ENCODE data around the gene TTLL10.
"Not testable (repeated sequence)": the region's sequence is repeated elsewhere in the genome, so short reads cannot be mapped to it uniquely, and the experiment has no call there.

The TTLL10 gene

GRCh38 chr1:1173061-1173792 lies 453 bp upstream of the TTLL10 start:
- no peak for DNase-seq (ENCODE audit: low read depth)

- no peak for DNase-seq (ENCODE audit: low read depth)
These were observed 1.8 kb downstream of the TTLL10 start for GRCh38 chr1:1175221-1176062.

- DNase-seq (ENCODE audit: low read depth) = not testable (repeated sequence)
These were observed 2.5 kb downstream of the TTLL10 start for GRCh38 chr1:1176063-1176761.

GRCh38 chr1:1176931-1177330 lies 3.3 kb downstream of the TTLL10 start:
- no peak for DNase-seq (ENCODE audit: low read depth)

DNA sequence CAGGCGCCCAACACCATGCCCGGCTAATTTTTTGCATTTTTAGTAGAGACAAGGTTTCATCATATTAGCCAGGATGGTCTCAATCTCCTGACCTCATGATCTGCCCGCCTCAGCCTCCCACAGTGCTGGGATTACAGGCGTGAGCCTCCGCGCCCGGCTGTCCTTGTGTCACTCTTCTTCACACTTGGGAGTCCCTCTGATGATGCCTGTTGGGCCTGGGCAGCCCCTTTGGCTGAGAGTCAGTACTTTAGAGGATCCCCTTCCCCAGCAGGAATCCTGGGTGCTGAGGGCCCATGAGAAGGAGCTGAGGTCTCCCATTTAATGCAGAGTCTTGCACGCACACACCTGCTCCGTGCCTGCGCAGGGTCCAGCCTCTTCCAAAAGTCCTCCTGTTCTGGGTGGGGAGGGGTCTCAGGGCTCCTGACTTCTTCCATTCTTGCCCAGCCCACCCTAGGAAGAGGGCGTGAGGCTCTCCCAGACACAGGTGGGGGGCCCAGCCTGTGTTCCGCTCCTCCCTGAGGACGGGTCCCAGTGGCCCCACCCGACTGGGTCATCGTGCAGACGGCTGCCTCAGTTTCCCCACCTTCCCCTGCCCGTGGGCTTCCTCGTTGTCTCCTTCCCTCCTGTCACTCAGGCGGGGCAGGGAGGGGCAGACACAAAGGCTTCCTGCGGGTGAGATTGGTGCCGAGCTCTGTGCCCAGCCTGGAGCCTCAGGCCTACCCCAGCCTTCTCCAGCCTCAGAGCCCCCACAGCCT lies 3.9 kb downstream of the TTLL10 start:
- no peak for DNase-seq (ENCODE audit: low read depth)

GRCh38 chr1:1178794-1179331 lies 5.2 kb downstream of the TTLL10 start:
- no peak for DNase-seq (ENCODE audit: low read depth)

DNA sequence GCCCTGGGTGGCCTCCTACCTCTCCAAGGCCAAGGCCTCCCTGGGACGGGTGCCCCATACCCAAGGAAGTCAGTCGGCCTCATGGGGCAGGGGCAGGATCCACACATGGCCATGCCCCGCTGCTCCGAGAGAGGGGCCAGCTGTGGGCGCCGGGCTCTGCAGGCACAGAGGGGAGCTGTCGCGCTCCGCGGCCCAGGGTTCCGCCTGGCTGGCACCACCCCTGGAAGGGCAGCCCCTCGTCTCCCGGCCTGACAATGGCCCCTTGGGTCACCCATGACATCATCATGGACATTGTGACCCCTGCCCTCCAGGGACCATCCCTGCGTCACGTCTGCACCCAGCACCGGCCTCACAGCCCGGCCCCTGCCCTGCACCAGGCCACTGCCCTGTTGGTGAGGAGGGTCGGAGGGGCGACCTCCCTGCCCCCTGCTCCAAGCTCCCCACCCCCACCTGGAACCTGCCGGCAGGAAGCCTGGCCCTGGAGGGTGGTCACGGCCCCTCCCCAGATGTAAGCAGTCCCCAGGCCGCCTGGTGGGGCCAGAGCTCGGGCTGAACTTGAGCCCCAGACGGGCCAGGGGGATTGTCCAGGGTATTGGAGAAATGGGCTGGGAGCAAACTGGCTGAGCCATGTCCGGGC lies 5.8 kb downstream of the TTLL10 start:
- no peak for DNase-seq (ENCODE audit: low read depth)

GRCh38 chr1:1179983-1180861 lies 6.5 kb downstream of the TTLL10 start:
- DNase-seq (ENCODE audit: low read depth) = no peak

- DNase-seq (ENCODE audit: low read depth) = no peak
These were observed 7.7 kb downstream of the TTLL10 start for GRCh38 chr1:1181129-1181937.

- no peak for DNase-seq (ENCODE audit: low read depth)
These were observed 8.3 kb downstream of the TTLL10 start for GRCh38 chr1:1181938-1182410.

GRCh38 chr1:1182491-1183220 lies 9.0 kb downstream of the TTLL10 start:
- no peak for DNase-seq (ENCODE audit: low read depth)

- DNase-seq (ENCODE audit: low read depth) = no peak
These were observed 9.6 kb downstream of the TTLL10 start for GRCh38 chr1:1183221-1183747.

DNA sequence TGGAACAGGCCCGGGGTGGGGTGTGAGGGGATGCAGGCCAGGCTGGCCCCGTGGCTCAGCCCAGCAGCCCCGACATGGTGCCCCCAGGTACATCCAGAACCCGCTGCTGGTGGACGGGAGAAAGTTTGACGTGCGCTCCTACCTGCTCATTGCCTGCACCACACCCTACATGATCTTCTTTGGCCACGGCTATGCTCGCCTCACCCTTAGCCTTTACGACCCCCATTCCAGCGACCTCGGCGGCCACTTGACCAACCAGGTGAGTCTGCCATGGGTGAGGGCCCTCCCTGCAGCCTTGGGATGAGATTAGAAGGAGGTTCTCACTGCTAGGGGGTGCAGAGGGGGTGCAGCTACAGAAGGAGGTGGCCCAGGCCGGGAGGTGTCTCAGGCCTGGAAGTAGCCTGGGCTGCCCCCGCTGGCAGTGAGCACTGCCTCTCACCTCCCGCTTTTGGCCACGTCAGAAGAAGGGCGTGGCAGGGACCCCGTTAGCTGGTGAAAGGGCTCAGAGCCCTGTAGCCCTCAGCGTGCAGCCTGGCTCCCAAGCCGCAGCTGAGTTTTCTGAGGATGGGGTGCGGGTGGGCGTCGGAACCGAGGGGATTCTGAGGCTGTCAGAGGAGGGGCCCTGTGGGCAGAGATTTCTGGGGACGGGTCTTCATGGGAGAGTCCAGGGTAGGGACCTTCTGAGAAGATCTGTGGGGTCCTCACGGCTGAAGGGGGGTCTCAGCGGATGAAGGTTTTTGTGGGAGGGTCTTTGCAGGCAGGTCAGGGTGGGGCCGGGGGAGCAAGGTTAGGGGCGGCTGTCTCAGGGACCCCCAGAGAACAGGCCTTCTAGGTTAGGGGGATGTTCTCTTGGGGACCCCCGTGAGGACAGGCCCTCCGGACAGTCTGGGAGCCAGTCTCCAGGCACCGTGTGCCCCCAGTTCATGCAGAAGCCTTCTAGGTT lies 10.4 kb downstream of the TTLL10 start:
- no peak for DNase-seq (ENCODE audit: low read depth)

DNA sequence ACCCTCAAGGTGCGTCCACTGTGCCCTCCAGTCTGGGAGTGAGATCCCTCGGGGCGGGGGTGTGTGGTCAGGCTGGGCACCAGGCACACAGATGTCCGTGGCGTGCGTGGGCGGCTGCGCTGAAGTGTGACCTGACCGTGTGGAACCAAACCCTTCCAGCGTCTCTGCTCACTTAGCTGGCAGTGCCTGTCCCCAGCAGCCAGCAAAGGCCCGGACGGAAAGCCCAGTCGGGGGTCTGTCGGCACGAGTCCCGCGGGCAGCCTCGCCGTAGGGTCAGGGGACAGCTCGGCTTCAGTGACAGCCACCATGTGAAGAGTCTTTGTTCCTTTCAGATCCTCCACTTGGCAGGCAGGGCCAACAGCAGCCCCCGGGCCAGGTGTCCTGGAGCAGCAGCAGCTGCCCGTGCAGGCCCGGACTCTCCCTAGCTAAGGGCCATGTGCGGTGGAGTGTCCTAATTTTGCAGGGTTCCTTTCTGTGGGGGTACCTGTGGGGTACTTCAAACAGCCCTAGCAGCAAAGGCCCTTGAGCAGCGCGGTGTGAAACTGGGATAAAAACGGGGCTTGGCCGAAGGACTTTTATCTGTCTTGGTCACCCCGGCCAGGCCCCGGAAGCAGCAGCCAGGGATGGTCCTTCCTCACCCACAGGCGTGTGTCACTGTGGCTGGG lies 11.6 kb downstream of the TTLL10 start:
- DNase-seq (ENCODE audit: low read depth) = no peak

DNA sequence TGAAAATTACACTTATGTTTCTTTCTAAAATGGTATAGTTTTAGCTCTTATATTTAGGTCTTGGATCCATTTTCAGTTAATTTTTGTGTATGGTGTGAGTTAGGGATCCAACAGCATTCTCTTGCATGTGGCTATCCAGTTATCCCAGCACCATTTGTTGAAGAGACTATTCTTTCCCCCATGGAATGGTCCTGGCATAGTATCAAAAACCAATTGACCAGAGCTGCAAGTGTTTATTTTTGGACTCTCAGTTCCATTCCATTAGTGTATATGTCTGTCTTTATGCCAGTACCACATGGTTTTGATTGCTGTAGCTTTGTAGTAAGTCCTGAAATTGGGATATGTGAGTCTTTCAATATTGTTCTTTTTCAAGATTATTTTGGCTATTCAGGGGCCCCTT lies 14.3 kb downstream of the TTLL10 start:
- no peak for DNase-seq (ENCODE audit: low read depth)

DNA sequence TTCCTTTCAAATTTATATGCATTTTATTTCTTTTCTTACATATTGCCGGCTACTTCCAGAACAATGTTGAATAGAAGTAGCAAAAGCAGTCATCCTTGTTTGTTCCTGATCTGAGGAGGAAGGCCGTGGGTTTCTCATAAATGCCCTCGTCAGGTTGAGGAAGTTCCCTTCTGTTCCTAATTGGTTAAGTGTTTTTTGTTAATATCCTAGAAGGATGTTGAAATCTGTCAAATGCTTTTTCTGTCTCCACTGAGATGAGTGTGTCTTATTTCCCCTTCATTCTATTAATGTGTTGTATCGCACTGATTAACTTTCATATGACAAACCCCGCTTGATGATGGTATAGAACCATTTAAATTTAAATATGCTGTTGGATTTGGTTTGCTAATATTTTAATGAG lies 15.4 kb downstream of the TTLL10 start:
- DNase-seq (ENCODE audit: low read depth) = no peak

- no peak for DNase-seq (ENCODE audit: low read depth)
These were observed 18.1 kb downstream of the TTLL10 start for GRCh38 chr1:1191734-1192133.

Measured in activated T-helper 9 cell treated with anti-CD3 and anti-CD28 coated beads, Interleukin-2, amount 50 U/mL, for 16 hours (primary cell).